ENCODE data around the gene LRP2.

LRP2 gene

DNA sequence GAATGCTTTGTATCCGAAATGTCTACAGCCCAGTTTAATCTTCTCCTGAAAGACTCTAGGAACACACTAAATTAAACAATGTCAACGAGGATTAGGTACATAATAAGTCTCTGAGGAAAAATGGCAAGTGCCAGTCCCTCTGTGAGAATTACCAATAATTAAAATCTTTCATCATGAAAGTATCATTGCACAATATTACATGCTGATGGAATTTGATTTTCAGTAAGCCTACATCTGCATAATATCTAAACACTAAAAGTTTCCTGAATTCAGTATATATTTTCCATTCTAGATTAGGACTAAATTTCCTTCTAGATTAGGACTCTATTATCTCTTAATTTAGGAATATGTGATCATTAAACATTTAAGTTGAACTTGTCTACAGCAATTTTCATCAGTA, 132.1 kb downstream of the LRP2 start:
- no peak for DNase-seq

GRCh38 chr2:169229590-169229989, 132.7 kb downstream of the LRP2 start:
- DNase-seq: no peak

GRCh38 chr2:169225906-169226305, 136.4 kb downstream of the LRP2 start:
- no peak for DNase-seq

- DNase-seq: no peak
Observed at GRCh38 chr2:169225233-169225750, 137.0 kb downstream of the LRP2 start.

GRCh38 chr2:169222665-169223064, 139.7 kb downstream of the LRP2 start:
- no peak for DNase-seq

GRCh38 chr2:169221745-169222369, 140.5 kb downstream of the LRP2 start:
- DNase-seq: no peak

GRCh38 chr2:169210917-169211316, 151.4 kb downstream of the LRP2 start:
- DNase-seq: no peak

DNA sequence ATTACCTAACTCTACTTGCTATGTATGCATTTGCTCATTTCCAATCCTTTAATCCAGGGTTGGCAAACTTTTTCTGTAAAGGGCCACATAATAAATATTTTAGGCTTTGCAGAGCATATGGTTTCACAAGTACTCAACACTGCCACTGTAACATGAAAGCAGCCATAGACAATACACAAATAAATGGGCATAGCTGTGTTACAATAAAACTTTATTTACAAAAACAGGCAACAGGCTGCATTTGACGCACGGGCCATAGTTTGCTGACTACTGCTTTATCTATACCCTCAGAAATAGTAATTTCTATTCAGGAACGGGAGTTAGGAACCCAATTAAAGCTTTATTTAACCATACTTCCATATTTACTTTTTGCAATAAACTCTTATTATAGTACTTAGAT, 154.3 kb downstream of the LRP2 start:
- no peak for DNase-seq

- no peak for DNase-seq
Observed at GRCh38 chr2:169205176-169205575, 157.2 kb downstream of the LRP2 start.

DNA sequence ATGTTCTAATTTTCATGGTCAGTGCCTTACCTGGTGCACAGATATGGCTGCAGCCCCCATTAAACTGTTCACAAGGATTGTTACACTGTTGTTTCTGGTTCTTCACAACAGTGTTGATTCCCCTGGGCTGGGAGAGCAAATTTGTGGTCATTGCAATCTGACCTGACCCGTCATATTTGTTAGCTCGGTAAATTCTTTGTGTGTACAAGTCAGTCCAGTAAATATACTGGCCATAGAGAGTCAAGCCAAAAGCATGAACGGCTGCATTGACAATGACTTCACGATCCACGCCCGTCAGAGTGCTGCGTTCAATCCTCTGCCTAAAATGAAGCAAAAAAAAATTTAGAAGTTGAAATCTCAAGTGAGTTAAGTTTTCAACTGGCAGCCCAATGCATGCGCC, 158.4 kb downstream of the LRP2 start:
- DNase-seq: no peak

DNA sequence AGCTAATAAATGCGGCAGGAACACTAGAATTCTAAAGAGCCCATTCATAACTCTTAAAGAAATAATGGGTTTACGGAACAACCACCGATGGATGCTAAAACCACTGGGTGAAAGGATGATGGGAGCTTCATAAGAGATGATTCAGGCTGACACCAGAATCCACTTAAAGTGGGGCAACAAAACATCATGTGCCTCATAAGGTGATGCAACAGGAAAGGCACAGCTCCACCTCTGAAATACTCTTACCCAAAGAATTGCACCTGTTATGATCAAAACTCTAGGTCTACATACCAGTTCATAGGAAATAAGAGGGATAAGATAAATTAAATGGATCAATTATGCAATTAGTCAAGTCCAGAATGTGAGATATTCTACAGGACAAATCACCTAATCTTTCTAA, 161.6 kb downstream of the LRP2 start:
- no peak for DNase-seq

DNA sequence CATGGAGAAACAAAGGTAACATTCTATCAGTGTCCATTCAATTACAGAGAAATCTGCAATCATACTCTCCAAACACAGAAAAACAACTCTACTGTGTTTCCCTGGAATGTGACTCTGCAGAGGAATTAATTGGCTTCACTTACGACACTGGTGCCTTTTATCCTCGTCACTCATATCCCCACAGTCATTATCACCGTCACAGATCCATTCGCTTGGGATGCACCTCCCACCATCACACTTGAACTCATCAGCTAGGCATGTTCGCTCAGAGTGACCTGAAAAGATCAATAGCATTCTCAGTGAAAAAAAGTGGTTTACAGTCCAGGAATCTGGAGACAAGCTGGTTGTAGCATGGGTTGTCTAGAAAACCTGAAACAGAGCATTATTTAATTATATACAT, 168.7 kb downstream of the LRP2 start:
- no peak for DNase-seq

DNA sequence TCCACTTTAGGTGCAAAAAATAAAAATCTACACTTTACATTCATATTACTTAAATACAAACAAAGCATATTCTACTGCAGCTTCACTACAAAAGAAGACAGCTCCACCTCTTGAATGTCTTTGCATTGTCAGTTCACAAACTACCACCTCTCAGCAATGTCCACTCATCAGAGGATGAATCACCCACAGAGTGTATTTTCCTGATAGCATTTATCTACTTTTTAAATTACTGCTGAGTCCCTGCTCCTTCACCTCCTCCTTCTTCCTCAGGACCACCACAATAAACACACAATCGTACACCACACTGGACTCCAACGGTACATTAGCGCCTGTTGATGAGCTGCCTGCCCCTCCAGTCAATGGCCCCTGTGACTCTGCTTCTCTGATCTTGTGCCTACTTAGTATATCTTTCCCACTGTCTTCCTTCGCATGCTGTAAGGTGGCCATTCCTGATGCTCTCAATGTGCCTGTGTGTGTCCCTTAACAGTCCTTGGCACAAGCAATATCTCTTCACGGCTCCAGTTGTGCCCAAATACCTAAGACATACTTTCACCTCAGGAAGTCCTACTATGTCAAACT, 172.0 kb downstream of the LRP2 start:
- DNase-seq: no peak

DNA sequence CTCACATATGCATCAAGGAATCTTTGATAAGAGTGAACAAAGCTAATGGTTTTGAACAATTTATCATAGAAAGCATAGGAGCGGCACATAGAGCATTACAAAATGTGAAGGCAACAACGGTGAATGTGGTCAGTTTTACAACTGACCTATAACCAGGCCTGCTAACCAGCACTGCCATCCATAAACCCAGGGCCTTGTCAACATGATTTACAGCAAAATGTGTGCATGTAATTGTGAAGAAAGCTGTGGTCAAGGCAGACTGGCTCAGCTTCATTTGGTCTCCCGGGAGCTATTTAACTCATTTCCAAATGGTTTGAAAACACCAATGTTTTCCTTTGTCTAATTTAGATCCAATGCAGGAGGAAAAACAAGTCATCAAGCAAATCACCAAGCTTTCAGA, 173.2 kb downstream of the LRP2 start:
- no peak for DNase-seq

GRCh38 chr2:169185711-169186110, 176.6 kb downstream of the LRP2 start:
- no peak for DNase-seq

GRCh38 chr2:169184074-169184473, 178.3 kb downstream of the LRP2 start:
- no peak for DNase-seq

DNA sequence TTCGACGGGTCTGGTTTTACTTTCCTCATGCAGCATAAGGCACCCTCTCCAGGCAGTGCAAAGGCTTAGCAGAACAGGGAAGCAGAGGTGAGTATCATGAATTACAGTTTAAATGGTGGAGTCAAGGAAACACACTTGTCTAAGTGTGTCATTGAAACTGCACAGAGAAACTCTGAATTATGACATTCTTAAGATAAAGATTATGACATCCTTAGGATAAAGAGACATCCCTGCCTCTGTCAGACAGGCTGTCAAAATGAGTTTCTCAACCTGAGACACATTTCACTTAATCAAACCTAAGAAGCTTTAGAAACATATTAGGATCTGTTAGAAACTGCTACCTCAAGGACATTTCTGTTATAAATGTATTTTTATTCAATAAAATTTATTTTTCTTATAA, 179.8 kb downstream of the LRP2 start:
- no peak for DNase-seq

- DNase-seq: no peak
Observed at GRCh38 chr2:169178804-169179390, 183.4 kb downstream of the LRP2 start.

DNA sequence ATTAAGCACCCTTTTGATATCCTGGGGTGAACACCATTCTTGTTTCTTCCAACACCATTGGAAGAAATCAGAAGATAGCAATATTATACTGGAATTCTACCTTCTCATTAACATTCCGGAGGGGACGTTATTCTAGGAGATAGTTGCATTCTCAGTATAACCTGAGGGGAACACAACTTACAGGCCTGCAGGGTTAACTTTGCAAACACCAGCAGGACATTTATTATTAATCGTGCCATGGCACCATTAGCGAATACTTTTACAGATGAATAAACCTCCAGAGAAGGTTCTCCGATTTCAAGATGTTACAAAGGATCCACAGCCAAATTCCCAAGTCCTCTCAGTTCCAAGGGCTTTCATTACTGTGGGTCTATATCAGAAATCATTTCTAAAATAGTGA, 184.0 kb downstream of the LRP2 start:
- no peak for DNase-seq

- DNase-seq: no peak
Observed at GRCh38 chr2:169175112-169175511, 187.2 kb downstream of the LRP2 start.

- no peak for DNase-seq
Observed at GRCh38 chr2:169173876-169174275, 188.5 kb downstream of the LRP2 start.

DNA sequence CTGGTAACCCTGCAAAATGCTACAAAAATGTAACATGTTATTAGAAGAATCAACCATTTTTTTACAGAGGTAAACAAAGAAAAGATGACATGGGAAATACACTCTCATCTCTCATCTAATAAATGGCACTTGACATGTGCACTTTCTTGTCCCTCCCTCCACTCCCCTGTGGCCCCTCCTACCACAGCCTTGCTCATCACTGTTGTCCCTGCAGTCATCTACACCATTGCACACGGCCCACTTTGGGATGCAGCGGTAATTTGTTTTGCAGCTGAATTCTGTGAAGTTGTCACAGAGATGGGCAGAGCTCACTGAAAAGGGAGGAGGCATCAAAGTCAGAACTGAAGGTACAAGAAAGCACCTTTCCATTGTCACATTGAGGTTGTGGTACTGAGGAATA, 189.4 kb downstream of the LRP2 start:
- no peak for DNase-seq

GRCh38 chr2:169172151-169172735, 190.1 kb downstream of the LRP2 start:
- DNase-seq: no peak

DNA sequence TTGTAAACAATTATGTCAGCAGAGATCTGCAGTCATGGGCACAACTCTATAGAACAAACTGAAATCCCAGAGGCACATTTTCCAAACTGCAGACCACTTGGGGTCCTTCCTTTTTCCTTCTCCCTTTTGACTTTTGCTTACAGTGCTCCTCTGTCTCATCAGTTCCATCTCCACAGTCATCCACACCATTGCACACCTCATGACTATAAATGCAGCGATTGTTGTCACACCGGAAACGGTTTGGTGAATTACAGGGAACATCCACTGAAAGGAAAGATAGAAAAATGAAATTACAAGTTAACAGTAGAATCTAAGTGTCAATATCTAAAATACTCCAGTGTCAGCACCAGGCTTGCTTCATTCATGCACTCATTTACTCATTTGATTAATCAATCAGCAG, 196.5 kb downstream of the LRP2 start:
- DNase-seq: no peak

All from fibroblast of skin of right biceps (primary cell).